Adrenal gland (tissue), 5 donors: ENCODE measurements around the gene TIMELESS.
"Not testable (repeated sequence)": the region's sequence is repeated elsewhere in the genome, so short reads cannot be mapped to it uniquely, and the experiment has no call there.

Source experiments
- POLR2A ChIP-seq, 2 donors: fragments of 450-650 bp; IDR thresholded peaks; one replicate each; pipeline ENCODE4 v1.6.1; 2017; ENCODE audit warnings: antibody characterized with exemption in 2 of 2, mild to moderate bottlenecking in 2 of 2, moderate library complexity in 1 of 2
- TF ChIP-seq, protein P1 (sequence below), 6 experiments: fragments of 450-650 bp in 4 of 6; fragments of 200-600 bp in 2 of 6; sonication (generic) in 1 of 6; IDR thresholded peaks; 1 replicate in 5 of 6; 2 replicates in 1 of 6; pipeline versions ENCODE4 v1.5.1 to v1.8.0; 2016 to 2021; ENCODE audit warnings: antibody characterized with exemption in 6 of 6, mild to moderate bottlenecking in 2 of 6, moderate library complexity in 1 of 6
- donor health status: DM: no; HTN: no; CAD: no.

DNA sequence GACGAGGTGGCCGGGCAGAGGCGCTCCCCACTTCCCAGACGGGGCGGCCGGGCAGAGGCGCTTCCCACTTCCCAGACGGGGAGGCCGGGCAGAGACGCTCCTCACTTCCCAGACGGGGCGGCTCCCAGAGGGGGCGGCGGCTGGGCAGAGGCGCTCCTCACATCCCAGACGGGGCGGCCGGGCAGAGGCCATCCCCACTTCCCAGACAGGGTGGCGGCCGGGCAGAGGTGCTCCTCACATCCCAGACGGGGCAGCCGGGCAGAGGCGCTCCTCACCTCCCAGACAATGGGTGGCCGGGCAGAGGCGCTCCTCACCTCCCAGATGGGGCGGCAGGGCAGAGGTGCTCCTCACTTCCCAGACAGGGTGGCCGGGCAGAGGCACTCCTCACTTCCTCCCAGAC, 45.3 kb upstream of the TIMELESS start:
- TF ChIP-seq, protein P1, sequence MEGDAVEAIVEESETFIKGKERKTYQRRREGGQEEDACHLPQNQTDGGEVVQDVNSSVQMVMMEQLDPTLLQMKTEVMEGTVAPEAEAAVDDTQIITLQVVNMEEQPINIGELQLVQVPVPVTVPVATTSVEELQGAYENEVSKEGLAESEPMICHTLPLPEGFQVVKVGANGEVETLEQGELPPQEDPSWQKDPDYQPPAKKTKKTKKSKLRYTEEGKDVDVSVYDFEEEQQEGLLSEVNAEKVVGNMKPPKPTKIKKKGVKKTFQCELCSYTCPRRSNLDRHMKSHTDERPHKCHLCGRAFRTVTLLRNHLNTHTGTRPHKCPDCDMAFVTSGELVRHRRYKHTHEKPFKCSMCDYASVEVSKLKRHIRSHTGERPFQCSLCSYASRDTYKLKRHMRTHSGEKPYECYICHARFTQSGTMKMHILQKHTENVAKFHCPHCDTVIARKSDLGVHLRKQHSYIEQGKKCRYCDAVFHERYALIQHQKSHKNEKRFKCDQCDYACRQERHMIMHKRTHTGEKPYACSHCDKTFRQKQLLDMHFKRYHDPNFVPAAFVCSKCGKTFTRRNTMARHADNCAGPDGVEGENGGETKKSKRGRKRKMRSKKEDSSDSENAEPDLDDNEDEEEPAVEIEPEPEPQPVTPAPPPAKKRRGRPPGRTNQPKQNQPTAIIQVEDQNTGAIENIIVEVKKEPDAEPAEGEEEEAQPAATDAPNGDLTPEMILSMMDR (IDR thresholded peaks at IDR 0.05): not testable (repeated sequence)
- not testable (repeated sequence) for TF ChIP-seq POLR2A (IDR thresholded peaks at IDR 0.05)
